ENCODE data around the gene GXYLT1. TPM values are rescaled to one million over a fixed set of nuclear protein-coding genes. Genes with fewer than 3 reads are reported as not detected.

The GXYLT1 gene
- total and polyA plus RNA-seq, 2 of the 13 experiments (the other 11 are each of a cell fraction or from before 2014, with no cell fraction given), result 7.8 to 17.0 TPM

DNA sequence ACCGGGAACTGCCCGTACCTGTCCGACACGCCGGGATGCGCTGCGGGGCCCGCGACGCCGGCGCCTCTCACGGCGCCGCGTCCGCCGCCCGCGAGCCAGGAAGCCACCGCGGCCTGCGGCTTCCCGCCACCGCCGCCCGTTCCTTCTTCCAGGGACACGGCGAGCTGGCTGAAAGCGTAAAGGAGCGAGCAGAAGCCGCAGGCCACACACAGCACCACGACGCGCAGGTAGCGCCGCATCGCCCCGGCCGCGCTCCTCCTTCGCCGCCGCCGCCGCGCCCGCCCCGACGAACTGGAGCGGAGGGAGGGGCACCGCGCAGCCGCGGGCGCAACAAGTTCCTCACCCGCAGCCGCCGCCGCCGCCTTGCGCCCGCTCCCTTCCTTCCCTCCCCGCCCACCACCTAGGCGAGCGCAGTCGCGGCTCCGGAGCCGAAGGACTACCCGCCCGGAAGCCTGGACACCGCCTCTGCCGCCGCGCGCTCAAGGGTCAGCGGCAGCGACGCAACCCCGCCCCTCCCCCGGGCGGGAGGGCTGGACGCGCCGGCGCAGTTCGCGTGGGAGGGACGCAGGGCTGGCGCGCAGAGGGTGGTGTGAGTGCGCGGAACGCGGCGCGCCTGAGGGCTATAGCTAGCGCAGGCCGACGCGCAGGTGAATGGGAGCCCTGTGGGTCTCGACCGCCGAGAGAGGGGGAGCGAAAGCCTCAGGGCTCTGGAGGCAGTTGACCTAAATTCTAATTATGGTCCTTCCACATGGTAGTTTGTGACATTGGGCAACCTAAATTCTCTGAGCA, at the start of gene GXYLT1 (continued):
- TF ChIP-seq, protein P1, sequence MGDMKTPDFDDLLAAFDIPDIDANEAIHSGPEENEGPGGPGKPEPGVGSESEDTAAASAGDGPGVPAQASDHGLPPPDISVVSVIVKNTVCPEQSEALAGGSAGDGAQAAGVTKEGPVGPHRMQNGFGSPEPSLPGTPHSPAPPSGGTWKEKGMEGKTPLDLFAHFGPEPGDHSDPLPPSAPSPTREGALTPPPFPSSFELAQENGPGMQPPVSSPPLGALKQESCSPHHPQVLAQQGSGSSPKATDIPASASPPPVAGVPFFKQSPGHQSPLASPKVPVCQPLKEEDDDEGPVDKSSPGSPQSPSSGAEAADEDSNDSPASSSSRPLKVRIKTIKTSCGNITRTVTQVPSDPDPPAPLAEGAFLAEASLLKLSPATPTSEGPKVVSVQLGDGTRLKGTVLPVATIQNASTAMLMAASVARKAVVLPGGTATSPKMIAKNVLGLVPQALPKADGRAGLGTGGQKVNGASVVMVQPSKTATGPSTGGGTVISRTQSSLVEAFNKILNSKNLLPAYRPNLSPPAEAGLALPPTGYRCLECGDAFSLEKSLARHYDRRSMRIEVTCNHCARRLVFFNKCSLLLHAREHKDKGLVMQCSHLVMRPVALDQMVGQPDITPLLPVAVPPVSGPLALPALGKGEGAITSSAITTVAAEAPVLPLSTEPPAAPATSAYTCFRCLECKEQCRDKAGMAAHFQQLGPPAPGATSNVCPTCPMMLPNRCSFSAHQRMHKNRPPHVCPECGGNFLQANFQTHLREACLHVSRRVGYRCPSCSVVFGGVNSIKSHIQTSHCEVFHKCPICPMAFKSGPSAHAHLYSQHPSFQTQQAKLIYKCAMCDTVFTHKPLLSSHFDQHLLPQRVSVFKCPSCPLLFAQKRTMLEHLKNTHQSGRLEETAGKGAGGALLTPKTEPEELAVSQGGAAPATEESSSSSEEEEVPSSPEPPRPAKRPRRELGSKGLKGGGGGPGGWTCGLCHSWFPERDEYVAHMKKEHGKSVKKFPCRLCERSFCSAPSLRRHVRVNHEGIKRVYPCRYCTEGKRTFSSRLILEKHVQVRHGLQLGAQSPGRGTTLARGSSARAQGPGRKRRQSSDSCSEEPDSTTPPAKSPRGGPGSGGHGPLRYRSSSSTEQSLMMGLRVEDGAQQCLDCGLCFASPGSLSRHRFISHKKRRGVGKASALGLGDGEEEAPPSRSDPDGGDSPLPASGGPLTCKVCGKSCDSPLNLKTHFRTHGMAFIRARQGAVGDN (CRISPR knock-in tag; IDR thresholded peaks at IDR 0.05), result peak; percentile 97
- TF ChIP-seq MYNN (CRISPR knock-in tag; IDR thresholded peaks at IDR 0.05; ENCODE audit: low read depth) (peak; percentile 43; the same call in 1 of the 2 replicates), ZBTB20 (CRISPR knock-in tag; IDR thresholded peaks at IDR 0.05; ENCODE audit: borderline replicate concordance, low read depth) (no peak), ZNF572 (CRISPR knock-in tag; IDR thresholded peaks at IDR 0.05) (no peak), ZBTB7B (CRISPR knock-in tag; IDR thresholded peaks at IDR 0.05) (no peak), MEIS2 (CRISPR knock-in tag; IDR thresholded peaks at IDR 0.05) (peak; percentile 77), HMG20A (CRISPR knock-in tag; IDR thresholded peaks at IDR 0.05; ENCODE audit: borderline replicate concordance) (no peak; the same call in 1 of the 2 replicates), GFI1 (CRISPR knock-in tag; IDR thresholded peaks at IDR 0.05; ENCODE audit: borderline replicate concordance) (no peak; the same call in 1 of the 2 replicates), ZZZ3 (CRISPR knock-in tag; IDR thresholded peaks at IDR 0.05; ENCODE audit: borderline replicate concordance) (peak; percentile 34; the same call in 1 of the 2 replicates), CHD2 (IDR thresholded peaks at IDR 0.05; ENCODE audit: low read depth, low read length) (no peak), MED13 (CRISPR knock-in tag; IDR thresholded peaks at IDR 0.05) (no peak), ISX (CRISPR knock-in tag; conservative IDR thresholded peaks at IDR 0.05) (peak; percentile 84; the same call in 1 of the 2 replicates), ZBTB42 (CRISPR knock-in tag; IDR thresholded peaks at IDR 0.05) (0 out of 2 replicates have a peak, but pooled peaks have one; percentile 53), ZNF501 (CRISPR knock-in tag; IDR thresholded peaks at IDR 0.05) (peak; percentile 79), ZNF335 (CRISPR knock-in tag; IDR thresholded peaks at IDR 0.05) (no peak), ZNF720 (CRISPR knock-in tag; IDR thresholded peaks at IDR 0.05) (0 out of 2 replicates have a peak, but pooled peaks have one; percentile 37), MTF1 (CRISPR knock-in tag; IDR thresholded peaks at IDR 0.05) (no peak), TRIM24 (CRISPR knock-in tag; IDR thresholded peaks at IDR 0.05) (no peak), ZNF570 (CRISPR knock-in tag; IDR thresholded peaks at IDR 0.05; ENCODE audit: borderline replicate concordance) (0 out of 2 replicates have a peak, but pooled peaks have one; percentile 31), ZNF589 (CRISPR knock-in tag; conservative IDR thresholded peaks at IDR 0.05) (0 out of 2 replicates have a peak, but pooled peaks have one; percentile 65), TBL1XR1 (IDR thresholded peaks at IDR 0.05; ENCODE audit: borderline replicate concordance, low read length, partially characterized antibody) (no peak)
- TF ChIP-seq, protein P2, sequence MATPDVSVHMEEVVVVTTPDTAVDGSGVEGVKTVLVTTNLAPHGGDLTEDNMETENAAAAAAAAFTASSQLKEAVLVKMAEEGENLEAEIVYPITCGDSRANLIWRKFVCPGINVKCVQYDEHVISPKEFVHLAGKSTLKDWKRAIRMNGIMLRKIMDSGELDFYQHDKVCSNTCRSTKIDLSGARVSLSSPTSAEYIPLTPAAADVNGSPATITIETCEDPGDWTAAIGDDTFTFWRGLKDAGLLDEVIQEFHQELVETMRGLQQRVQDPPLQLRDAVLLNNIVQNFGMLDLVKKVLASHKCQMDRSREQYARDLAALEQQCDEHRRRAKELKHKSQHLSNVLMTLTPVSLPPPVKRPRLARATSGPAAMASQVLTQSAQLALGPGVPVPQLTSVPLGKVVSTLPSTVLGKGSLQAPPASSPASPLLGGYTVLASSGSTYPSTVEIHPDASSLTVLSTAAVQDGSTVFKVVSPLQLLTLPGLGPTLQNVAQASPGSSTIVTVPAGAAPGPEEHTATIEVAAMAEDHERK (CRISPR knock-in tag; IDR thresholded peaks at IDR 0.05; ENCODE audit: low read depth), result peak; percentile 80
- TF ChIP-seq, protein P3, sequence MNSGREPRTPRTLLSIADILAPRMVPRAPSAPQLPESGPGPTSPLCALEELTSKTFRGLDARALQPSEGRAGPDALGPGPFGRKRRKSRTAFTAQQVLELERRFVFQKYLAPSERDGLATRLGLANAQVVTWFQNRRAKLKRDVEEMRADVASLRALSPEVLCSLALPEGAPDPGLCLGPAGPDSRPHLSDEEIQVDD (CRISPR knock-in tag; IDR thresholded peaks at IDR 0.05; ENCODE audit: borderline replicate concordance), result no peak; the same call in 1 of the 2 replicates
- TF ChIP-seq, protein P4, sequence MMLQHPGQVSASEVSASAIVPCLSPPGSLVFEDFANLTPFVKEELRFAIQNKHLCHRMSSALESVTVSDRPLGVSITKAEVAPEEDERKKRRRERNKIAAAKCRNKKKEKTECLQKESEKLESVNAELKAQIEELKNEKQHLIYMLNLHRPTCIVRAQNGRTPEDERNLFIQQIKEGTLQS (CRISPR knock-in tag; IDR thresholded peaks at IDR 0.05), result no peak; the same call in none of the 2 replicates

Measured in HepG2 (cell line).